H1 (cell line): ENCODE results near the gene TEX26. TPM values are rescaled to one million over a fixed set of nuclear protein-coding genes. Genes with fewer than 3 reads are reported as not detected.

ENCODE experiments used
- CTCF ChIA-PET: fragments of 300-600 bp; sonication (Branson Sonifier 250); formaldehyde crosslinking; loops from one replicate; lab custom pipeline; 2021; ENCODE audit not compliant: partially characterized antibody; lab: Charles Lee
- POLR2A ChIA-PET: fragments of 300-600 bp; sonication (Branson Sonifier 250); formaldehyde crosslinking; loops from one replicate; lab custom pipeline; 2021; ENCODE audit warnings: inconsistent platforms; ENCODE audit not compliant: partially characterized antibody; lab: Charles Lee
- DNase-seq, 2 experiments: peaks; one replicate each; pipeline versions ENCODE4 v3.0.0 to v3.0.0-alpha.2; 2010 to 2022; ENCODE audit warnings: low spot score in 2 of 2, low read depth in 1 of 2, mixed read lengths in 1 of 2
- FAIRE-seq: peaks from 2 replicates; lab custom pipeline; 2011; peaks lifted over from hg19 to GRCh38; lab: Jason Lieb, UNC
- H2AFZ ChIP-seq: 2 replicates; pipeline ENCODE4 v1.8.1; 2012; ENCODE audit warnings: low read length, inconsistent platforms
- H2AK5ac ChIP-seq: 2 replicates; pipeline ENCODE4 v1.6.1; 2013; ENCODE audit warnings: low read depth, low read length
- H2BK120ac ChIP-seq: replicated peaks from 2 replicates; pipeline ENCODE3; 2013; ENCODE audit warnings: low read depth, low read length, inconsistent platforms
- H2BK12ac ChIP-seq: 2 replicates; pipeline ENCODE4 v1.6.1; 2013; ENCODE audit warnings: low read depth, low read length
- H2BK15ac ChIP-seq: 2 replicates; pipeline ENCODE4 v1.6.1; 2013; ENCODE audit warnings: low read length
- H2BK20ac ChIP-seq: 2 replicates; pipeline ENCODE4 v1.6.1; 2013; ENCODE audit warnings: low read length
- H2BK5ac ChIP-seq: 2 replicates; pipeline ENCODE4 v1.6.1; 2013; ENCODE audit warnings: low read depth, low read length
- H3K14ac ChIP-seq: 2 replicates; pipeline ENCODE4 v1.6.1; 2013; ENCODE audit warnings: inconsistent platforms; ENCODE audit not compliant: insufficient read length
- H3K18ac ChIP-seq: 2 replicates; pipeline ENCODE4 v1.6.1; 2013; ENCODE audit warnings: low read length; ENCODE audit errors: extremely low read depth
- H3K23ac ChIP-seq: 2 replicates; pipeline ENCODE4 v1.6.1; 2013; ENCODE audit warnings: inconsistent platforms; ENCODE audit not compliant: insufficient read length
- H3K23me2 ChIP-seq: 2 replicates; pipeline ENCODE4 v1.6.1; 2013; ENCODE audit warnings: low read depth, low read length
- H3K27ac ChIP-seq: 2 replicates; pipeline ENCODE4 v1.6.1; 2011; ENCODE audit warnings: low read depth, low read length, inconsistent platforms
- H3K27me3 ChIP-seq, 4 experiments: replicated peaks in 1 of 4; 1 replicate in 1 of 4; 2 replicates in 3 of 4; pipeline versions ENCODE4 v1.6.1 to v1.8.1; 2011 to 2013; ENCODE audit warnings: low read length in 3 of 4, mild to moderate bottlenecking in 3 of 4, inconsistent platforms in 2 of 4, mixed read lengths in 2 of 4, moderate library complexity in 1 of 4; ENCODE audit not compliant: control insufficient read depth in 3 of 4, insufficient read depth in 3 of 4; ENCODE audit errors: extremely low read depth in 1 of 4
- H3K36me3 ChIP-seq, 4 experiments: 2 replicates each; pipeline versions ENCODE4 v1.6.1 to v1.8.1; 2011 to 2013; ENCODE audit warnings: mild to moderate bottlenecking in 4 of 4, low read length in 3 of 4, moderate library complexity in 2 of 4, control low read depth in 1 of 4, inconsistent platforms in 1 of 4; ENCODE audit not compliant: insufficient read depth in 4 of 4, control insufficient read depth in 2 of 4
- H3K4ac ChIP-seq: replicated peaks from 2 replicates; pipeline ENCODE3; 2013; ENCODE audit warnings: low read length, low read depth, mixed read lengths, inconsistent platforms; ENCODE audit not compliant: insufficient read length
- H3K4me1 ChIP-seq, 4 experiments: replicated peaks in 1 of 4; 1 replicate in 1 of 4; 2 replicates in 3 of 4; pipeline versions ENCODE4 v1.6.1 to v1.8.1; 2011 to 2013; ENCODE audit warnings: low read length in 3 of 4, inconsistent platforms in 2 of 4, mixed read lengths in 1 of 4; ENCODE audit not compliant: insufficient read depth in 4 of 4, control insufficient read depth in 3 of 4
- H3K4me2 ChIP-seq, 2 experiments: 2 replicates each; pipeline versions ENCODE4 v1.6.1 to v1.8.1; 2011 to 2013; ENCODE audit warnings: low read depth in 2 of 2, low read length in 2 of 2, control low read depth in 1 of 2, inconsistent platforms in 1 of 2, mild to moderate bottlenecking in 1 of 2; ENCODE audit not compliant: insufficient read depth in 1 of 2
- H3K4me3 ChIP-seq, 4 experiments: fragments of 200-600, 300-600 bp in 1 of 4; sonication (generic), shearing (Covaris generic), sonication (Bioruptor Twin) in 1 of 4; 2 replicates each; pipeline versions ENCODE4 v1.5.1 to v1.8.1; 2011 to 2016; ENCODE audit warnings: low read length in 4 of 4, low read depth in 3 of 4, control low read depth in 2 of 4, inconsistent platforms in 2 of 4, mild to moderate bottlenecking in 2 of 4, mixed read lengths in 1 of 4, moderate library complexity in 1 of 4; ENCODE audit not compliant: insufficient read depth in 2 of 4; ENCODE audit errors: extremely low read depth in 1 of 4
- H3K56ac ChIP-seq: replicated peaks from 2 replicates; pipeline ENCODE3; 2013; ENCODE audit warnings: low read depth, mild to moderate bottlenecking, mixed read lengths, low read length, inconsistent platforms; ENCODE audit not compliant: insufficient read length
- H3K79me1 ChIP-seq: 2 replicates; pipeline ENCODE4 v1.6.1; 2013; ENCODE audit warnings: low read depth, low read length, control low read depth
- H3K79me2 ChIP-seq, 2 experiments: 2 replicates each; pipeline versions ENCODE4 v1.6.1 to v1.8.1; 2012 to 2013; ENCODE audit warnings: low read length in 2 of 2, mild to moderate bottlenecking in 2 of 2, inconsistent platforms in 1 of 2; ENCODE audit not compliant: insufficient read depth in 2 of 2, control insufficient read depth in 1 of 2
- H3K9ac ChIP-seq, 4 experiments: replicated peaks in 1 of 4; 1 replicate in 1 of 4; 2 replicates in 3 of 4; pipeline versions ENCODE4 v1.6.1 to v1.8.1; 2011 to 2013; ENCODE audit warnings: low read depth in 3 of 4, low read length in 3 of 4, control low read depth in 2 of 4, mild to moderate bottlenecking in 2 of 4, moderate library complexity in 2 of 4, inconsistent platforms in 1 of 4; ENCODE audit errors: extremely low read depth in 1 of 4
- H3K9me3 ChIP-seq, 2 experiments: 2 replicates each; pipeline versions ENCODE4 v1.6.1 to v1.8.1; 2012 to 2013; ENCODE audit warnings: mild to moderate bottlenecking in 2 of 2, moderate library complexity in 2 of 2, control low read depth in 1 of 2, inconsistent platforms in 1 of 2, low read depth in 1 of 2, low read length in 1 of 2, mixed read lengths in 1 of 2; ENCODE audit not compliant: insufficient read depth in 2 of 2
- H4K20me1 ChIP-seq, 2 experiments: replicated peaks in 1 of 2; 2 replicates each; pipeline versions ENCODE3 to v1.8.1; 2011 to 2013; ENCODE audit warnings: inconsistent platforms in 2 of 2, low read length in 2 of 2, mild to moderate bottlenecking in 1 of 2; ENCODE audit not compliant: insufficient read depth in 2 of 2, control insufficient read depth in 1 of 2
- H4K5ac ChIP-seq: 2 replicates; pipeline ENCODE4 v1.6.1; 2013; ENCODE audit warnings: low read length, low read depth, mixed read lengths, inconsistent platforms; ENCODE audit not compliant: insufficient read length
- H4K8ac ChIP-seq: 2 replicates; pipeline ENCODE4 v1.8.0; 2013; ENCODE audit warnings: mild to moderate bottlenecking, moderate library complexity, low read length, inconsistent platforms; ENCODE audit not compliant: insufficient read depth; ENCODE audit errors: extremely low read depth
- H4K91ac ChIP-seq: replicated peaks from 2 replicates; pipeline ENCODE3; 2013; ENCODE audit warnings: low read length, mixed read lengths, inconsistent platforms; ENCODE audit not compliant: insufficient read length
- ATF3 ChIP-seq: IDR thresholded peaks from 2 replicates; pipeline ENCODE4 v1.6.1; 2011; ENCODE audit warnings: low read depth, mild to moderate bottlenecking, low read length; ENCODE audit not compliant: insufficient read depth
- JUN ChIP-seq: IDR thresholded peaks from 2 replicates; pipeline ENCODE4 v1.6.1; 2011; ENCODE audit warnings: low read depth, mild to moderate bottlenecking, improper control_type of control experiment, low read length
- SIX5 ChIP-seq: IDR thresholded peaks from 2 replicates; pipeline ENCODE4 v1.6.1; 2011; ENCODE audit warnings: mild to moderate bottlenecking, low read depth, low read length
- YY1 ChIP-seq: IDR thresholded peaks from 2 replicates; pipeline ENCODE4 v1.6.1; 2011; ENCODE audit warnings: low read depth, mild to moderate bottlenecking, low read length
- ZNF274 ChIP-seq: IDR thresholded peaks from 2 replicates; pipeline ENCODE4 v1.7.0; 2012; ENCODE audit warnings: low read length, borderline replicate concordance; ENCODE audit errors: extremely low read depth
- polyA plus RNA-seq, 7 experiments: library from polyadenylated mRNA; depleted of rRNA in 3 of 7; stranded (reverse) in 5 of 7; unstranded in 2 of 7; fragments of >200 nt in 5 of 7; fragments of 200-250 nt in 2 of 7; gene quantifications; 1 replicate in 5 of 7; 2 replicates in 1 of 7; 4 replicates in 1 of 7; pipeline versions ENCODE4 v1.2.1 to v1.2.3, GENCODE V29; 2011 to 2013; ENCODE audit warnings: missing spikeins in 2 of 7, mixed read lengths in 2 of 7
- total RNA-seq: library from RNA; stranded (reverse); fragmentation: NEBNext Ultra II Directional; extraction: Animal tissue kit (Norgen Biotek cat#: 25700); gene quantifications from 2 replicates; pipeline ENCODE4 v1.2.1, GENCODE V29; 2021

TEX26 gene
- total and polyA plus RNA-seq, 2 of the 8 experiments (the other 6 are each of a cell fraction or from before 2014, with no cell fraction given) = not detected

GRCh38 chr13:30898070-30898469 is 34.4 kb upstream of the TEX26 start:
- no peaks in the 10 kb centered on the region for H3K79me1 ChIP-seq
- no peak overlapping the region for H2AFZ ChIP-seq
- no peak overlapping the region for H3K27ac ChIP-seq
- H3K9me3 ChIP-seq = no peaks in the 10 kb centered on the region
- H2BK20ac ChIP-seq = no peak overlapping the region
- H3K4me3 ChIP-seq = no peak overlapping the region
- H2AK5ac ChIP-seq = no peak overlapping the region
- H3K14ac ChIP-seq = no peak overlapping the region
- H3K4ac ChIP-seq = no peak overlapping the region
- no peak for FAIRE-seq
- no peak overlapping the region for H3K18ac ChIP-seq
- no peaks in the 10 kb centered on the region for H4K20me1 ChIP-seq
- H4K5ac ChIP-seq = no peak overlapping the region
- no peak overlapping the region for H4K8ac ChIP-seq
- no peak overlapping the region for H4K91ac ChIP-seq
- ChIA-PET CTCF (interaction anchor here (1.0 to 1.2 kb wide), 2 partner anchors 33 to 161 kb away, joined by 3 to 6 read pairs; no protein-coding TSS in a partner anchor), POLR2A (interaction anchor here (0.9 kb wide), 1 partner anchor 13 kb away, joined by 3 read pairs; no protein-coding TSS in a partner anchor)
- no peak overlapping the region for H2BK120ac ChIP-seq
- H3K79me2 ChIP-seq = no peaks in the 10 kb centered on the region
- H3K36me3 ChIP-seq = no peaks in the 10 kb centered on the region
- DNase-seq = no peak
- no peak overlapping the region for H2BK15ac ChIP-seq
- no peak overlapping the region for H3K4me2 ChIP-seq
- peaks cover 0 to 4% (median 0%) of the 10 kb centered on the region in 4 experiments; a peak in 1 of 7 replicates for H3K4me1 ChIP-seq
- H2BK12ac ChIP-seq = no peak overlapping the region
- no peak overlapping the region for H3K56ac ChIP-seq
- H3K23me2 ChIP-seq = no peaks in the 10 kb centered on the region
- H3K9ac ChIP-seq = no peak overlapping the region
- no peak overlapping the region for H2BK5ac ChIP-seq
- no peaks in the 10 kb centered on the region for H3K27me3 ChIP-seq
- no peak overlapping the region for H3K23ac ChIP-seq
- TF ChIP-seq ATF3 (no peak), YY1 (no peak), SIX5 (no peak), ZNF274 (no peak), JUN (no peak)
